HCT116 (cell line): ENCODE data around the gene LUZP2. TPM values are rescaled to one million over a fixed set of nuclear protein-coding genes. Genes with fewer than 3 reads are reported as not detected.

Source experiments
- ATAC-seq: fragments of 200-7000 bp; cut with Tn5 transposase; 2 replicates; pipeline ENCODE4 v1.9.1; 2020; ENCODE audit warnings: mild to moderate bottlenecking, moderate library complexity
- BruUV-seq: library from RNA; stranded (reverse); fragments of 400-500 nt; replicated peaks from 2 replicates; lab custom pipeline; 2021; lab: Mats Ljungman, UMichigan
- CTCF ChIA-PET: fragments of 300-600 bp; sonication (Branson Sonifier 250); formaldehyde crosslinking; loops from one replicate; lab custom pipeline; 2021; ENCODE audit warnings: antibody characterized with exemption; lab: Charles Lee
- POLR2A ChIA-PET: fragments of 300-600, 350-600 bp; sonication (Branson Sonifier 250); formaldehyde crosslinking; loops from one replicate; lab custom pipeline; 2021; ENCODE audit warnings: antibody characterized with exemption; lab: Charles Lee
- RAD21 ChIA-PET, 2 experiments: fragments of 300-600 bp; sonication (Branson Sonifier 250); formaldehyde crosslinking; loops; one replicate each; lab custom pipeline; 2023; ENCODE audit warnings: low total read pairs in 2 of 2; ENCODE audit not compliant: uncharacterized antibody in 2 of 2, unreplicated experiment in 2 of 2, low non-redundant PET in 1 of 2; lab: Charles Lee
- DNase-seq: peaks from one replicate; pipeline ENCODE4 v3.0.0-alpha.2; 2010; ENCODE audit warnings: low read depth, low spot score
- H2AFZ ChIP-seq: fragments of 200-600 bp; shearing (Covaris generic), sonication (generic); 2 replicates; pipeline ENCODE4 v1.6.1; 2017; ENCODE audit warnings: low read depth, mixed run types, mixed read lengths, antibody characterized with exemption, low read length; ENCODE audit not compliant: poor library complexity, severe bottlenecking
- H3K27ac ChIP-seq: 2 replicates; pipeline ENCODE4 v1.5.1; 2012; ENCODE audit warnings: low read depth, low read length
- H3K27me3 ChIP-seq: fragments of 200-600 bp; sonication (generic); 2 replicates; pipeline ENCODE4 v1.6.1; 2016; ENCODE audit warnings: mixed run types, low read length, mixed read lengths; ENCODE audit not compliant: insufficient read depth
- H3K36me3 ChIP-seq, 2 experiments: fragments of 200-500 bp in 1 of 2; fragments of 200-600 bp in 1 of 2; sonication (Bioruptor generic) in 1 of 2; sonication (generic) in 1 of 2; 2 replicates each; pipeline versions ENCODE4 v1.5.1 to v1.6.1; 2014 to 2016; ENCODE audit warnings: low read length in 2 of 2, inconsistent platforms in 1 of 2, mixed read lengths in 1 of 2, mixed run types in 1 of 2; ENCODE audit not compliant: insufficient read depth in 2 of 2, control insufficient read depth in 1 of 2
- H3K4me1 ChIP-seq, 2 experiments: fragments of 200-600 bp in 1 of 2; sonication (generic) in 1 of 2; 2 replicates each; pipeline versions ENCODE4 v1.5.1 to v1.6.1; 2012 to 2017; ENCODE audit warnings: low read length in 2 of 2, inconsistent platforms in 1 of 2, mild to moderate bottlenecking in 1 of 2, mixed read lengths in 1 of 2, mixed run types in 1 of 2, moderate library complexity in 1 of 2; ENCODE audit not compliant: insufficient read depth in 2 of 2, control insufficient read depth in 1 of 2
- H3K4me2 ChIP-seq: fragments of 200-600 bp; sonication (generic); 2 replicates; pipeline ENCODE4 v1.6.1; 2017; ENCODE audit warnings: mixed run types, low read length, mixed read lengths
- H3K4me3 ChIP-seq, 2 experiments: fragments of 200-600 bp in 1 of 2; sonication (generic) in 1 of 2; replicated peaks in 1 of 2; 2 replicates each; pipeline ENCODE4 v1.5.1; 2011 to 2016; ENCODE audit warnings: low read length in 2 of 2, control low read depth in 1 of 2, low read depth in 1 of 2, mild to moderate bottlenecking in 1 of 2, mixed read lengths in 1 of 2, mixed run types in 1 of 2
- H3K79me2 ChIP-seq: fragments of 200-600 bp; sonication (generic); 2 replicates; pipeline ENCODE4 v1.6.1; 2017; ENCODE audit warnings: mild to moderate bottlenecking, mixed run types, low read length, moderate library complexity, mixed read lengths; ENCODE audit not compliant: insufficient read depth
- H3K9ac ChIP-seq: fragments of 200-600 bp; sonication (generic); 2 replicates; pipeline ENCODE4 v1.6.1; 2016; ENCODE audit warnings: low read length, mixed read lengths
- H3K9me2 ChIP-seq: fragments of 200-600 bp; sonication (generic), shearing (Covaris generic); 2 replicates; pipeline ENCODE4 v1.6.1; 2017; ENCODE audit warnings: mixed run types, mild to moderate bottlenecking, moderate library complexity; ENCODE audit not compliant: insufficient read depth
- H3K9me3 ChIP-seq, 2 experiments: fragments of 200-500 bp in 1 of 2; fragments of 200-600 bp in 1 of 2; sonication (Bioruptor generic) in 1 of 2; sonication (generic) in 1 of 2; 2 replicates each; pipeline ENCODE4 v1.6.1; 2014 to 2017; ENCODE audit warnings: low read length in 2 of 2, mixed read lengths in 2 of 2, inconsistent platforms in 1 of 2, low read depth in 1 of 2, mild to moderate bottlenecking in 1 of 2, mixed run types in 1 of 2, moderate library complexity in 1 of 2; ENCODE audit not compliant: control insufficient read depth in 1 of 2, insufficient read depth in 1 of 2
- H4K20me1 ChIP-seq: fragments of 200-600 bp; sonication (generic), shearing (Covaris generic); 2 replicates; pipeline ENCODE4 v1.6.1; 2017; ENCODE audit warnings: mixed run types, mild to moderate bottlenecking, moderate library complexity; ENCODE audit not compliant: insufficient read depth
- CBX3 ChIP-seq: IDR thresholded peaks from 2 replicates; pipeline ENCODE4 v1.6.1; 2012; ENCODE audit warnings: low read depth
- CEBPB ChIP-seq: IDR thresholded peaks from 2 replicates; pipeline ENCODE4 v1.6.1; 2012; ENCODE audit warnings: low read depth
- EGR1 ChIP-seq: IDR thresholded peaks from 2 replicates; pipeline ENCODE4 v1.6.1; 2012; ENCODE audit warnings: low read depth
- ELF1 ChIP-seq: IDR thresholded peaks from 2 replicates; pipeline ENCODE4 v1.6.1; 2012; ENCODE audit warnings: low read depth, borderline replicate concordance
- EZH2phosphoT487 ChIP-seq: fragments of 200-600 bp; IDR thresholded peaks from 2 replicates; pipeline ENCODE4 v1.6.1; 2018; ENCODE audit warnings: antibody characterized with exemption, borderline replicate concordance
- FOSL1 ChIP-seq: IDR thresholded peaks from 2 replicates; pipeline ENCODE4 v1.6.1; 2012; ENCODE audit warnings: low read depth
- JUND ChIP-seq: IDR thresholded peaks from 2 replicates; pipeline ENCODE4 v1.6.1; 2012
- POLR2A ChIP-seq: IDR thresholded peaks from 2 replicates; pipeline ENCODE4 v1.7.0; 2011; ENCODE audit warnings: borderline replicate concordance; ENCODE audit not compliant: insufficient read depth, insufficient read length; ENCODE audit errors: extremely low read depth
- RAD21 ChIP-seq: IDR thresholded peaks from 2 replicates; pipeline ENCODE4 v1.6.1; 2012; ENCODE audit warnings: low read depth, mild to moderate bottlenecking
- SIN3A ChIP-seq: IDR thresholded peaks from 2 replicates; pipeline ENCODE4 v1.6.1; 2012; ENCODE audit warnings: low read depth
- YY1 ChIP-seq: IDR thresholded peaks from 2 replicates; pipeline ENCODE4 v1.6.1; 2011; ENCODE audit warnings: low read length, low read depth, moderate library complexity, mild to moderate bottlenecking; ENCODE audit not compliant: insufficient replicate concordance; ENCODE audit errors: extremely low read depth
- ZNF274 ChIP-seq: fragments of 200-500 bp; sonication (Bioruptor generic); IDR thresholded peaks from 2 replicates; pipeline ENCODE4 v1.6.1; 2014; ENCODE audit warnings: mild to moderate bottlenecking, low read depth, low read length, inconsistent platforms
- intact Hi-C: fragments of 100-400 bp; cut with micrococcal nuclease; formaldehyde crosslinking; loops from 2 replicates; pipeline ENCODE4 v1.10.0; 2022
- total RNA-seq: library from RNA; stranded (reverse); gene quantifications from one replicate; pipeline ENCODE4 v1.2.1, GENCODE V29; 2021; ENCODE audit not compliant: unreplicated experiment
- TF ChIP-seq, protein P1 (sequence below): IDR thresholded peaks from 2 replicates; pipeline ENCODE4 v1.6.1; 2012
- TF ChIP-seq, protein P2 (sequence below), 3 experiments: fragments of 200-600 bp in 1 of 3; sonication (generic) in 1 of 3; IDR thresholded peaks in 2 of 3; conservative IDR thresholded peaks in 1 of 3; 2 replicates each; pipeline ENCODE4 v1.5.1; 2012 to 2017; ENCODE audit warnings: low read depth in 2 of 3, low read length in 2 of 3, antibody characterized with exemption in 1 of 3, borderline replicate concordance in 1 of 3, control low read depth in 1 of 3, mild to moderate bottlenecking in 1 of 3, mixed read lengths in 1 of 3, mixed run types in 1 of 3, moderate library complexity in 1 of 3; ENCODE audit not compliant: insufficient read depth in 1 of 3
- TF ChIP-seq, protein P3 (sequence below): IDR thresholded peaks from 2 replicates; pipeline ENCODE4 v1.6.1; 2011; ENCODE audit warnings: mild to moderate bottlenecking, low read length, moderate library complexity; ENCODE audit not compliant: insufficient replicate concordance; ENCODE audit errors: extremely low read depth
- TF ChIP-seq, protein P4 (sequence below): IDR thresholded peaks from 2 replicates; pipeline ENCODE4 v1.6.1; 2012
- TF ChIP-seq, protein P5 (sequence below): IDR thresholded peaks from 2 replicates; pipeline ENCODE4 v1.6.1; 2012; ENCODE audit warnings: low read depth

The LUZP2 gene
- total RNA-seq, 1 experiment from 2014 or later, result not detected

DNA sequence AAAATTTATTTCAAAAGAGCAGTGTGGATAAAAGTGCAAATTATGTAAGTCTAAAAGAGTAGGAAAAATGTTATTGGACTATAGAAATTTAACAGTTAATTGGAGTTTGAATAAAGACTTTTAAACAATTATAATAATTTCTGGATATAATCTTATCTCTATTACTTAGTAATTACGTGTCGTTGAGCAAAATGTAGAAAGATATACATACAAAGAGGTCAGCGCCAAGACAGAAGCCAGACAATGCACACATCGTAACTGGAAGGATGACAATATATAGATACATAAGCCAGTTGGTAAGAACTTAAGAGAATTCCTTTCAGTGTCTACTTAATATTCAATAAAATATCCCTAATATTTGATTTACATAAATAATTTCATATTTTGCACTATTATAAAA lies 157.0 kb downstream of the LUZP2 start:
- BruUV-seq, result no TSS peak
- Histone ChIP-seq H2AFZ (no peak overlapping the region), H3K4me1 (no peaks in the 10 kb centered on the region), H3K36me3 (no peaks in the 10 kb centered on the region), H3K27me3 (no peaks in the 10 kb centered on the region), H3K9ac (no peak overlapping the region), H3K79me2 (no peaks in the 10 kb centered on the region), H3K4me2 (no peak overlapping the region), H3K9me3 (peaks cover 6 to 28% of the 10 kb centered on the region in 2 experiments; a peak in 2 of 4 replicates), H3K4me3 (no peak overlapping the region), H3K27ac (no peak overlapping the region), H3K9me2 (no peaks in the 10 kb centered on the region), H4K20me1 (no peaks in the 10 kb centered on the region)
- CTCF ChIA-PET, result no interaction called here
- POLR2A ChIA-PET, result no interaction called here
- RAD21 ChIA-PET, result no interaction called here
- intact Hi-C loops, result no loop called here
- ATAC-seq, result no peak
- no peak for DNase-seq
- TF ChIP-seq, protein P1, sequence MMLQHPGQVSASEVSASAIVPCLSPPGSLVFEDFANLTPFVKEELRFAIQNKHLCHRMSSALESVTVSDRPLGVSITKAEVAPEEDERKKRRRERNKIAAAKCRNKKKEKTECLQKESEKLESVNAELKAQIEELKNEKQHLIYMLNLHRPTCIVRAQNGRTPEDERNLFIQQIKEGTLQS, result no peak
- TF ChIP-seq, protein P2, sequence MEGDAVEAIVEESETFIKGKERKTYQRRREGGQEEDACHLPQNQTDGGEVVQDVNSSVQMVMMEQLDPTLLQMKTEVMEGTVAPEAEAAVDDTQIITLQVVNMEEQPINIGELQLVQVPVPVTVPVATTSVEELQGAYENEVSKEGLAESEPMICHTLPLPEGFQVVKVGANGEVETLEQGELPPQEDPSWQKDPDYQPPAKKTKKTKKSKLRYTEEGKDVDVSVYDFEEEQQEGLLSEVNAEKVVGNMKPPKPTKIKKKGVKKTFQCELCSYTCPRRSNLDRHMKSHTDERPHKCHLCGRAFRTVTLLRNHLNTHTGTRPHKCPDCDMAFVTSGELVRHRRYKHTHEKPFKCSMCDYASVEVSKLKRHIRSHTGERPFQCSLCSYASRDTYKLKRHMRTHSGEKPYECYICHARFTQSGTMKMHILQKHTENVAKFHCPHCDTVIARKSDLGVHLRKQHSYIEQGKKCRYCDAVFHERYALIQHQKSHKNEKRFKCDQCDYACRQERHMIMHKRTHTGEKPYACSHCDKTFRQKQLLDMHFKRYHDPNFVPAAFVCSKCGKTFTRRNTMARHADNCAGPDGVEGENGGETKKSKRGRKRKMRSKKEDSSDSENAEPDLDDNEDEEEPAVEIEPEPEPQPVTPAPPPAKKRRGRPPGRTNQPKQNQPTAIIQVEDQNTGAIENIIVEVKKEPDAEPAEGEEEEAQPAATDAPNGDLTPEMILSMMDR (IDR thresholded peaks at IDR 0.05 in 2 of 3, conservative IDR thresholded peaks at IDR 0.05 in 1 of 3; ENCODE audit: borderline replicate concordance in 1 of 3, insufficient read depth in 1 of 3, low read depth in 2 of 3, low read length in 2 of 3), result no peak
- TF ChIP-seq, protein P3, sequence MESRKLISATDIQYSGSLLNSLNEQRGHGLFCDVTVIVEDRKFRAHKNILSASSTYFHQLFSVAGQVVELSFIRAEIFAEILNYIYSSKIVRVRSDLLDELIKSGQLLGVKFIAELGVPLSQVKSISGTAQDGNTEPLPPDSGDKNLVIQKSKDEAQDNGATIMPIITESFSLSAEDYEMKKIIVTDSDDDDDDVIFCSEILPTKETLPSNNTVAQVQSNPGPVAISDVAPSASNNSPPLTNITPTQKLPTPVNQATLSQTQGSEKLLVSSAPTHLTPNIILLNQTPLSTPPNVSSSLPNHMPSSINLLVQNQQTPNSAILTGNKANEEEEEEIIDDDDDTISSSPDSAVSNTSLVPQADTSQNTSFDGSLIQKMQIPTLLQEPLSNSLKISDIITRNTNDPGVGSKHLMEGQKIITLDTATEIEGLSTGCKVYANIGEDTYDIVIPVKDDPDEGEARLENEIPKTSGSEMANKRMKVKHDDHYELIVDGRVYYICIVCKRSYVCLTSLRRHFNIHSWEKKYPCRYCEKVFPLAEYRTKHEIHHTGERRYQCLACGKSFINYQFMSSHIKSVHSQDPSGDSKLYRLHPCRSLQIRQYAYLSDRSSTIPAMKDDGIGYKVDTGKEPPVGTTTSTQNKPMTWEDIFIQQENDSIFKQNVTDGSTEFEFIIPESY, result no peak
- TF ChIP-seq CEBPB (no peak), POLR2A (no peak), ZNF274 (no peak), JUND (no peak), RAD21 (no peak), YY1 (no peak), CBX3 (no peak), ELF1 (no peak), EZH2phosphoT487 (no peak), SIN3A (no peak), FOSL1 (no peak), EGR1 (no peak)
- TF ChIP-seq, protein P4, sequence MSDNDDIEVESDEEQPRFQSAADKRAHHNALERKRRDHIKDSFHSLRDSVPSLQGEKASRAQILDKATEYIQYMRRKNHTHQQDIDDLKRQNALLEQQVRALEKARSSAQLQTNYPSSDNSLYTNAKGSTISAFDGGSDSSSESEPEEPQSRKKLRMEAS, result no peak
- TF ChIP-seq, protein P5, sequence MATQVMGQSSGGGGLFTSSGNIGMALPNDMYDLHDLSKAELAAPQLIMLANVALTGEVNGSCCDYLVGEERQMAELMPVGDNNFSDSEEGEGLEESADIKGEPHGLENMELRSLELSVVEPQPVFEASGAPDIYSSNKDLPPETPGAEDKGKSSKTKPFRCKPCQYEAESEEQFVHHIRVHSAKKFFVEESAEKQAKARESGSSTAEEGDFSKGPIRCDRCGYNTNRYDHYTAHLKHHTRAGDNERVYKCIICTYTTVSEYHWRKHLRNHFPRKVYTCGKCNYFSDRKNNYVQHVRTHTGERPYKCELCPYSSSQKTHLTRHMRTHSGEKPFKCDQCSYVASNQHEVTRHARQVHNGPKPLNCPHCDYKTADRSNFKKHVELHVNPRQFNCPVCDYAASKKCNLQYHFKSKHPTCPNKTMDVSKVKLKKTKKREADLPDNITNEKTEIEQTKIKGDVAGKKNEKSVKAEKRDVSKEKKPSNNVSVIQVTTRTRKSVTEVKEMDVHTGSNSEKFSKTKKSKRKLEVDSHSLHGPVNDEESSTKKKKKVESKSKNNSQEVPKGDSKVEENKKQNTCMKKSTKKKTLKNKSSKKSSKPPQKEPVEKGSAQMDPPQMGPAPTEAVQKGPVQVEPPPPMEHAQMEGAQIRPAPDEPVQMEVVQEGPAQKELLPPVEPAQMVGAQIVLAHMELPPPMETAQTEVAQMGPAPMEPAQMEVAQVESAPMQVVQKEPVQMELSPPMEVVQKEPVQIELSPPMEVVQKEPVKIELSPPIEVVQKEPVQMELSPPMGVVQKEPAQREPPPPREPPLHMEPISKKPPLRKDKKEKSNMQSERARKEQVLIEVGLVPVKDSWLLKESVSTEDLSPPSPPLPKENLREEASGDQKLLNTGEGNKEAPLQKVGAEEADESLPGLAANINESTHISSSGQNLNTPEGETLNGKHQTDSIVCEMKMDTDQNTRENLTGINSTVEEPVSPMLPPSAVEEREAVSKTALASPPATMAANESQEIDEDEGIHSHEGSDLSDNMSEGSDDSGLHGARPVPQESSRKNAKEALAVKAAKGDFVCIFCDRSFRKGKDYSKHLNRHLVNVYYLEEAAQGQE, result no peak
